ENCODE data around the gene CRTC1. TPM values are rescaled to one million over a fixed set of nuclear protein-coding genes. Genes with fewer than 3 reads are reported as not detected.

The CRTC1 gene
- total RNA-seq, 1 donor from 2014 or later = 15.5 TPM

- Mint-ChIP-seq H3K27me3 (no peaks in the 10 kb centered on the region), H3K36me3 (ENCODE audit: low read depth) (peaks cover 2% of the 10 kb centered on the region), H3K4me1 (no peaks in the 10 kb centered on the region), H3K9me3 (no peaks in the 10 kb centered on the region), H3K4me3 (no peak overlapping the region), H3K27ac (no peak overlapping the region)
- DNase-seq (no peak), ATAC-seq (ENCODE audit: low read depth) (no peak)
- ChIA-PET POLR2A (no interaction called here), CTCF (no interaction called here)
- TF ChIP-seq, protein P1, sequence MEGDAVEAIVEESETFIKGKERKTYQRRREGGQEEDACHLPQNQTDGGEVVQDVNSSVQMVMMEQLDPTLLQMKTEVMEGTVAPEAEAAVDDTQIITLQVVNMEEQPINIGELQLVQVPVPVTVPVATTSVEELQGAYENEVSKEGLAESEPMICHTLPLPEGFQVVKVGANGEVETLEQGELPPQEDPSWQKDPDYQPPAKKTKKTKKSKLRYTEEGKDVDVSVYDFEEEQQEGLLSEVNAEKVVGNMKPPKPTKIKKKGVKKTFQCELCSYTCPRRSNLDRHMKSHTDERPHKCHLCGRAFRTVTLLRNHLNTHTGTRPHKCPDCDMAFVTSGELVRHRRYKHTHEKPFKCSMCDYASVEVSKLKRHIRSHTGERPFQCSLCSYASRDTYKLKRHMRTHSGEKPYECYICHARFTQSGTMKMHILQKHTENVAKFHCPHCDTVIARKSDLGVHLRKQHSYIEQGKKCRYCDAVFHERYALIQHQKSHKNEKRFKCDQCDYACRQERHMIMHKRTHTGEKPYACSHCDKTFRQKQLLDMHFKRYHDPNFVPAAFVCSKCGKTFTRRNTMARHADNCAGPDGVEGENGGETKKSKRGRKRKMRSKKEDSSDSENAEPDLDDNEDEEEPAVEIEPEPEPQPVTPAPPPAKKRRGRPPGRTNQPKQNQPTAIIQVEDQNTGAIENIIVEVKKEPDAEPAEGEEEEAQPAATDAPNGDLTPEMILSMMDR (IDR thresholded peaks at IDR 0.05) = no peak
- intact Hi-C loops (cut with micrococcal nuclease) = no loop called here
Observed at GRCh38 chr19:18774782-18775444, 91.4 kb downstream of the CRTC1 start.

DNA sequence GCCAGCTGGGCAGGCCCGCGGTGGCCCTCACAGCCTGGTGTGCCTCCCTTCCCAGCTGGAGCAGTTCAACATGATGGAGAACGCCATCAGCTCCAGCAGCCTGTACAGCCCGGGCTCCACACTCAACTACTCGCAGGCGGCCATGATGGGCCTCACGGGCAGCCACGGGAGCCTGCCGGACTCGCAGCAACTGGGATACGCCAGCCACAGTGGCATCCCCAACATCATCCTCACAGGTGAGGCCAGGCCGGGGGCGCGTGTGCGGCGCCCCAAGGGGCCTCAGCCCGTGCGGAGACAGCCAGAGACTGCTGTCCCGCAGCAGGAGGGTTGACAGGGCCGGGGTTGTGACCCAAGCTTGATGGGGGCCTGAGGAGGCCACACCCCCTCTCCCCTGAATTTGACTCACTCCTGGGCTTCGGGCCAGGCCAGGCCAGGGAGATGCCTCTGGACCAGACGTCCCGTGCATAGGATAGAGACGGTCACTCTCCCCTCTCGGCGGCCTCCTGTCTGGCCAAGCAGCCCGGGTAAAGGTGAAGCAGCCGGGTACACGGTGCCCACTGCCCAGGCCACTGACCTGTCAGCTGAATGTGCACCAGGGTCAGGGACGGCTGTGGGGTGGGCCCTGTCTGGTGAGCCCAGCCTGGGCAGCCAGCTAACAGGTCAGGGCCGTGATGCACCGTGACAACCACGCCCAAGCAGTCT lies 92.3 kb downstream of the CRTC1 start:
- H3K27me3 Mint-ChIP-seq = no peaks in the 10 kb centered on the region
- H3K27ac Mint-ChIP-seq = no peak overlapping the region
- H3K4me3 Mint-ChIP-seq = no peak overlapping the region
- DNase-seq (no peak), ATAC-seq (ENCODE audit: low read depth) (no peak)
- TF ChIP-seq, protein P1 (IDR thresholded peaks at IDR 0.05) = no peak
- no peaks in the 10 kb centered on the region for H3K9me3 Mint-ChIP-seq
- no peaks in the 10 kb centered on the region for H3K4me1 Mint-ChIP-seq
- ChIA-PET CTCF (no interaction called here), POLR2A (no interaction called here)
- intact Hi-C loops (cut with micrococcal nuclease) = no loop called here
- peaks cover 2% of the 10 kb centered on the region for H3K36me3 Mint-ChIP-seq (ENCODE audit: low read depth)

DNA sequence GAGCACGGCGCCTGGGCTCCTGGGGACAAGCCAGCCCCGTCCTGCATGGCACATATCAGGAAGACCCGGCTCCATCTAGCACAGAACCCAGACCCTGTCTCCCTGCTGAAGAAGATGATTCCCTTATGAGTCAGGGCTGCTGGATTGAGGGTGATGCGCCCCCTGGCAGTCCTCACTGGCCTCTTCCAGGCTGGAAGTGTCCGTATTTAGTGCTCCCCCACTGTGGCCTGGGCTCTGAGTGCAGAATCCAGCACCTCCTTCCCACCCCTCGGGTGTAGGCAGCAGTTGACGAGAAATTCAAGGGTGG lies 92.8 kb downstream of the CRTC1 start:
- H3K4me3 Mint-ChIP-seq = no peak overlapping the region
- ATAC-seq (ENCODE audit: low read depth) = no peak
- H3K27ac Mint-ChIP-seq = no peak overlapping the region
- H3K36me3 Mint-ChIP-seq (ENCODE audit: low read depth) = peaks cover 2% of the 10 kb centered on the region
- H3K9me3 Mint-ChIP-seq = no peaks in the 10 kb centered on the region
- no peaks in the 10 kb centered on the region for H3K4me1 Mint-ChIP-seq
- TF ChIP-seq, protein P1 (IDR thresholded peaks at IDR 0.05) = no peak
- DNase-seq = no peak
- intact Hi-C loops (cut with micrococcal nuclease) = no loop called here
- H3K27me3 Mint-ChIP-seq = no peaks in the 10 kb centered on the region
- POLR2A ChIA-PET = no interaction called here
- CTCF ChIA-PET = no interaction called here

DNA sequence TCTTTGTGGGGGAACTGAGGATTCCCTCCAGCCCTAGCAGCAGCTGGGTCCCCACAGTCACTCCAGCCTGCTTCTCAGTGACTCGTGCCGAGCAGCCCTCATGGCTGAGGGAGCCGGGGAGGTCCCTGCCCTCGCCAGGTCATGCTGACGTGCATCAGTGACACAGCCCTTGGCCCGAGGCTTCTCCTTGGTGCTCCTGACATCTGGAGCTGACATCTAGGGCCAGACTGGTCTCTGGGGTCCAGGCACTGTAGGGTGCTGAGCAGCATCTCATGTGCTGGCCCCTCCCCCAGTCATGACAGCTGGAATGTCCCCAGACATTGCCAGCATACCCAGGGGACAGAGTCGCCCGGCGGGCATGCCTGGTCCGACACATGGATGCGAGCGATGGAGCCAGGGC lies 93.3 kb downstream of the CRTC1 start:
- TF ChIP-seq, protein P1 (IDR thresholded peaks at IDR 0.05) = no peak
- H3K27ac Mint-ChIP-seq = no peak overlapping the region
- H3K4me1 Mint-ChIP-seq = no peaks in the 10 kb centered on the region
- H3K4me3 Mint-ChIP-seq = no peak overlapping the region
- no peak for DNase-seq
- no peak for ATAC-seq (ENCODE audit: low read depth)
- CTCF ChIA-PET = no interaction called here
- H3K27me3 Mint-ChIP-seq = no peaks in the 10 kb centered on the region
- intact Hi-C loops (cut with micrococcal nuclease) = no loop called here
- no peaks in the 10 kb centered on the region for H3K9me3 Mint-ChIP-seq
- POLR2A ChIA-PET = no interaction called here
- peaks cover 2% of the 10 kb centered on the region for H3K36me3 Mint-ChIP-seq (ENCODE audit: low read depth)

DNA sequence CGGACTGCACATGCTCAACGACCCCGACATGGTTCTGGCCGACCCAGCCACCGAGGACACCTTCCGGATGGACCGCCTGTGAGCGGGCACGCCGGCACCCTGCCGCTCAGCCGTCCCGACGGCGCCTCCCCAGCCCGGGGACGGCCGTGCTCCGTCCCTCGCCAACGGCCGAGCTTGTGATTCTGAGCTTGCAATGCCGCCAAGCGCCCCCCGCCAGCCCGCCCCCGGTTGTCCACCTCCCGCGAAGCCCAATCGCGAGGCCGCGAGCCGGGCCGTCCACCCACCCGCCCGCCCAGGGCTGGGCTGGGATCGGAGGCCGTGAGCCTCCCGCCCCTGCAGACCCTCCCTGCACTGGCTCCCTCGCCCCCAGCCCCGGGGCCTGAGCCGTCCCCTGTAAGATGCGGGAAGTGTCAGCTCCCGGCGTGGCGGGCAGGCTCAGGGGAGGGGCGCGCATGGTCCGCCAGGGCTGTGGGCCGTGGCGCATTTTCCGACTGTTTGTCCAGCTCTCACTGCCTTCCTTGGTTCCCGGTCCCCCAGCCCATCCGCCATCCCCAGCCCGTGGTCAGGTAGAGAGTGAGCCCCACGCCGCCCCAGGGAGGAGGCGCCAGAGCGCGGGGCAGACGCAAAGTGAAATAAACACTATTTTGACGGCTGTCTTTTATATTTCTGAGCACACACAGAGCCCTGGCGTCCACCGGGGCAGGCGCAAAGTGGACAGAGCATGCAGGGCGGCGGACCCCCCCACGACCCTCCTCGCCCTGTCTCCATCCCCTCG lies 94.0 kb downstream of the CRTC1 start:
- CTCF ChIA-PET = no interaction called here

More for the DNA sequence above, 94.0 kb downstream of the CRTC1 start:
- Mint-ChIP-seq H3K4me1 (peaks cover 4% of the 10 kb centered on the region), H3K36me3 (ENCODE audit: low read depth) (peaks cover 2% of the 10 kb centered on the region), H3K9me3 (no peaks in the 10 kb centered on the region), H3K4me3 (no peak overlapping the region), H3K27me3 (no peaks in the 10 kb centered on the region), H3K27ac (no peak overlapping the region)
- ATAC-seq (ENCODE audit: low read depth) (no peak), DNase-seq (no peak)
- TF ChIP-seq, protein P1 (IDR thresholded peaks at IDR 0.05) = no peak
- POLR2A ChIA-PET = no interaction called here
- intact Hi-C loops (cut with micrococcal nuclease) = no loop called here
